GM12878 (cell line): ENCODE measurements around the gene CLNK. TPM values are rescaled to one million over a fixed set of nuclear protein-coding genes. Genes with fewer than 3 reads are reported as not detected.

Experiments used
- ATAC-seq: fragments of 200-7000 bp; cut with Tn5 transposase; 3 replicates; pipeline ENCODE4 v1.9.1; 2020; ENCODE audit warnings: mild to moderate bottlenecking, moderate library complexity
- BruUV-seq: library from RNA; stranded (reverse); fragments of 400-500 nt; replicated peaks from 2 replicates; lab custom pipeline; 2021; lab: Mats Ljungman, UMichigan
- CTCF ChIA-PET: fragments of 300-600 bp; sonication (Branson Sonifier 250); formaldehyde crosslinking; extraction: SDS; loops from one replicate; lab custom pipeline; 2021; ENCODE audit warnings: inconsistent platforms; lab: Yijun Ruan, JAX
- POLR2A ChIA-PET: fragments of 350-600 bp; formaldehyde crosslinking; extraction: SDS; loops from one replicate; lab custom pipeline; 2021; ENCODE audit warnings: inconsistent platforms; lab: Charles Lee
- RAD21 ChIA-PET: fragments of 300-600 bp; sonication (Branson Sonifier 250); formaldehyde crosslinking; loops from one replicate; lab custom pipeline; 2023; ENCODE audit warnings: antibody characterized with exemption; ENCODE audit not compliant: unreplicated experiment; lab: Charles Lee
- SMC1A ChIA-PET: fragments of 300-600 bp; sonication (Branson Sonifier 250); formaldehyde crosslinking; loops from one replicate; lab custom pipeline; 2023; ENCODE audit not compliant: unreplicated experiment, uncharacterized antibody; lab: Charles Lee
- DNase-seq: peaks from one replicate; pipeline ENCODE4 v3.0.0-alpha.2; 2011; ENCODE audit warnings: low read depth, low spot score
- FAIRE-seq: peaks from 3 replicates; lab custom pipeline; 2011; peaks lifted over from hg19 to GRCh38; lab: Jason Lieb, UNC
- H2AFZ ChIP-seq: 2 replicates; pipeline ENCODE4 v1.6.0; 2011; ENCODE audit warnings: low read depth, low read length, control low read depth; ENCODE audit not compliant: control insufficient read depth
- H3K27ac ChIP-seq: 2 replicates; pipeline ENCODE4 v1.5.1; 2011; ENCODE audit warnings: control low read depth; ENCODE audit not compliant: control insufficient read depth, insufficient read depth
- H3K27me3 ChIP-seq, 2 experiments: replicated peaks in 1 of 2; 2 replicates each; pipeline versions ENCODE4 v1.6.0 to v1.6.1; 2011; ENCODE audit warnings: low read length in 1 of 2; ENCODE audit not compliant: control insufficient read depth in 2 of 2, insufficient read depth in 2 of 2
- H3K36me3 ChIP-seq, 2 experiments: 2 replicates each; pipeline ENCODE4 v1.5.1; 2011; ENCODE audit warnings: low read length in 1 of 2; ENCODE audit not compliant: control insufficient read depth in 2 of 2, insufficient read depth in 2 of 2
- H3K4me1 ChIP-seq: 2 replicates; pipeline ENCODE4 v1.6.1; 2011; ENCODE audit warnings: mild to moderate bottlenecking, low read length, moderate library complexity, mixed read lengths; ENCODE audit not compliant: control insufficient read depth, insufficient read depth
- H3K4me2 ChIP-seq: 2 replicates; pipeline ENCODE4 v1.6.0; 2011; ENCODE audit warnings: control low read depth; ENCODE audit not compliant: control insufficient read depth, insufficient read depth
- H3K4me3 ChIP-seq: fragments of 200-600 bp; sonication (generic); 2 replicates; pipeline ENCODE4 v1.5.1; 2016
- H3K79me2 ChIP-seq: 2 replicates; pipeline ENCODE4 v1.6.0; 2011; ENCODE audit warnings: low read length; ENCODE audit not compliant: control insufficient read depth, insufficient read depth
- H3K9ac ChIP-seq: 2 replicates; pipeline ENCODE4 v1.8.0; 2011; ENCODE audit warnings: low read length, control low read depth, mixed read lengths; ENCODE audit not compliant: control insufficient read depth, insufficient read depth
- H3K9me3 ChIP-seq: replicated peaks from 3 replicates; pipeline ENCODE4 v1.5.1; 2011; ENCODE audit warnings: mild to moderate bottlenecking, low read length; ENCODE audit not compliant: control insufficient read depth, insufficient read depth
- H4K20me1 ChIP-seq: 2 replicates; pipeline ENCODE4 v1.6.0; 2011; ENCODE audit not compliant: control insufficient read depth, insufficient read depth
- CHD4 ChIP-seq: fragments of 200-600 bp; sonication (generic); IDR thresholded peaks from 2 replicates; pipeline ENCODE4 v1.6.1; 2016; ENCODE audit warnings: mild to moderate bottlenecking
- MYB ChIP-seq: fragments of 150-350 bp; IDR thresholded peaks from 2 replicates; pipeline ENCODE4 v1.6.1; 2014; ENCODE audit warnings: mild to moderate bottlenecking, low read depth, low read length, borderline replicate concordance
- RFX5 ChIP-seq: IDR thresholded peaks from 2 replicates; pipeline ENCODE4 v1.6.1; 2011; ENCODE audit warnings: low read depth, low read length, improper control_type of control experiment
- SIN3A ChIP-seq: IDR thresholded peaks from 2 replicates; pipeline ENCODE4 v1.6.1; 2012; ENCODE audit warnings: low read depth, low read length, improper control_type of control experiment
- SRF ChIP-seq, 2 experiments: IDR thresholded peaks; 2 replicates each; pipeline ENCODE4 v1.6.1; 2011; ENCODE audit warnings: low read depth in 2 of 2, low read length in 2 of 2, mild to moderate bottlenecking in 1 of 2, moderate library complexity in 1 of 2
- TBL1XR1 ChIP-seq: IDR thresholded peaks from 2 replicates; pipeline ENCODE4 v1.6.1; 2012; ENCODE audit warnings: low read depth, low read length, improper control_type of control experiment
- ZNF207 ChIP-seq: fragments of 450-650 bp; IDR thresholded peaks from 2 replicates; pipeline ENCODE4 v1.6.1; 2014; ENCODE audit warnings: antibody characterized with exemption, mild to moderate bottlenecking, borderline replicate concordance
- WGBS: methylation state at CpG from one replicate; pipeline ENCODE4 v1.1.6; 2016; ENCODE audit warnings: low lambda C conversion rate; ENCODE audit not compliant: insufficient replicate concordance, insufficient coverage; ENCODE audit errors: missing lambda C conversion rate; 5-methylcytosine and 5-hydroxymethylcytosine counted together
- in situ Hi-C: fragments of 300-500 bp; cut with MboI; formaldehyde crosslinking; loops from 9 replicates; pipeline ENCODE4 v1.14.3; 2018; ENCODE audit warnings: mixed read lengths
- intact Hi-C: fragments of 100-400 bp; cut with micrococcal nuclease; formaldehyde crosslinking; loops from one replicate; pipeline ENCODE4 v1.14.2; 2022; ENCODE audit not compliant: unreplicated experiment
- polyA plus RNA-seq, 11 experiments: library from polyadenylated mRNA; depleted of rRNA in 4 of 11; unstranded in 6 of 11; stranded (reverse) in 5 of 11; fragments of >200 nt; fragmentation: Nextera tagmentation in 4 of 11; fragmentation: Illumina TruSeq in 1 of 11; extraction: Ambion mirVana in 4 of 11; extraction: Trizol in 1 of 11; gene quantifications; 1 replicate in 1 of 11; 2 replicates in 10 of 11; pipeline versions ENCODE4 v1.2.1 to v1.2.3, GENCODE V29; 2011 to 2016; ENCODE audit warnings: inconsistent platforms in 2 of 11, missing spikeins in 2 of 11, low read depth in 1 of 11
- total RNA-seq, 4 experiments: library from RNA; depleted of rRNA in 3 of 4; stranded (reverse); fragments of >200 nt in 3 of 4; fragmentation: Illumina TruSeq in 1 of 4; extraction: Trizol in 1 of 4; gene quantifications; 2 replicates each; pipeline versions ENCODE4 v1.2.1 to v1.2.3, GENCODE V29; 2013 to 2021
- TF ChIP-seq, protein P1 (sequence below): fragments of 150-350 bp; IDR thresholded peaks from 2 replicates; pipeline ENCODE4 v1.6.1; 2016; ENCODE audit warnings: low read depth, low read length
- TF ChIP-seq, protein P2 (sequence below): fragments of 450-650 bp; IDR thresholded peaks from 2 replicates; pipeline ENCODE4 v1.6.1; 2018; ENCODE audit warnings: mild to moderate bottlenecking, low read depth, moderate library complexity; ENCODE audit not compliant: partially characterized antibody
- TF ChIP-seq, protein P3 (sequence below): fragments of 450-650 bp; IDR thresholded peaks from 2 replicates; pipeline ENCODE4 v1.6.1; 2017; ENCODE audit warnings: antibody characterized with exemption, mild to moderate bottlenecking, moderate library complexity

Gene CLNK
- total and polyA plus RNA-seq, 10 of the 15 experiments (the other 5 are each of a cell fraction or from before 2014, with no cell fraction given): 2.1 to 14.3 (median 2.7) TPM

- TF ChIP-seq ZNF207 (no peak), SIN3A (no peak)
- TF ChIP-seq, protein P1, sequence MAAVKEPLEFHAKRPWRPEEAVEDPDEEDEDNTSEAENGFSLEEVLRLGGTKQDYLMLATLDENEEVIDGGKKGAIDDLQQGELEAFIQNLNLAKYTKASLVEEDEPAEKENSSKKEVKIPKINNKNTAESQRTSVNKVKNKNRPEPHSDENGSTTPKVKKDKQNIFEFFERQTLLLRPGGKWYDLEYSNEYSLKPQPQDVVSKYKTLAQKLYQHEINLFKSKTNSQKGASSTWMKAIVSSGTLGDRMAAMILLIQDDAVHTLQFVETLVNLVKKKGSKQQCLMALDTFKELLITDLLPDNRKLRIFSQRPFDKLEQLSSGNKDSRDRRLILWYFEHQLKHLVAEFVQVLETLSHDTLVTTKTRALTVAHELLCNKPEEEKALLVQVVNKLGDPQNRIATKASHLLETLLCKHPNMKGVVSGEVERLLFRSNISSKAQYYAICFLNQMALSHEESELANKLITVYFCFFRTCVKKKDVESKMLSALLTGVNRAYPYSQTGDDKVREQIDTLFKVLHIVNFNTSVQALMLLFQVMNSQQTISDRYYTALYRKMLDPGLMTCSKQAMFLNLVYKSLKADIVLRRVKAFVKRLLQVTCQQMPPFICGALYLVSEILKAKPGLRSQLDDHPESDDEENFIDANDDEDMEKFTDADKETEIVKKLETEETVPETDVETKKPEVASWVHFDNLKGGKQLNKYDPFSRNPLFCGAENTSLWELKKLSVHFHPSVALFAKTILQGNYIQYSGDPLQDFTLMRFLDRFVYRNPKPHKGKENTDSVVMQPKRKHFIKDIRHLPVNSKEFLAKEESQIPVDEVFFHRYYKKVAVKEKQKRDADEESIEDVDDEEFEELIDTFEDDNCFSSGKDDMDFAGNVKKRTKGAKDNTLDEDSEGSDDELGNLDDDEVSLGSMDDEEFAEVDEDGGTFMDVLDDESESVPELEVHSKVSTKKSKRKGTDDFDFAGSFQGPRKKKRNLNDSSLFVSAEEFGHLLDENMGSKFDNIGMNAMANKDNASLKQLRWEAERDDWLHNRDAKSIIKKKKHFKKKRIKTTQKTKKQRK: no peak
Observed at GRCh38 chr4:10608501-10609219, 75.9 kb downstream of the CLNK start (continued).

GRCh38 chr4:10607206-10607605 is 77.4 kb downstream of the CLNK start:
- SMC1A ChIA-PET: interaction anchor here (1.2 kb wide), 1 partner anchor 19 kb away, joined by 3 read pairs; no protein-coding TSS in a partner anchor
- no peak overlapping the region for H3K9ac ChIP-seq
- no peaks in the 10 kb centered on the region for H3K4me1 ChIP-seq
- H3K4me3 ChIP-seq: no peak overlapping the region
- ATAC-seq (no peak), FAIRE-seq (no peak), DNase-seq (no peak)
- BruUV-seq: no TSS peak
- CTCF ChIA-PET: no interaction called here
- in situ Hi-C loops (no loop called here), intact Hi-C loops (no loop called here)
- no peak overlapping the region for H3K4me2 ChIP-seq
- no peak overlapping the region for H3K27ac ChIP-seq
- H3K27me3 ChIP-seq: no peaks in the 10 kb centered on the region
- H3K79me2 ChIP-seq: no peaks in the 10 kb centered on the region
- H2AFZ ChIP-seq: no peak overlapping the region
- no peaks in the 10 kb centered on the region for H4K20me1 ChIP-seq
- RAD21 ChIA-PET: no interaction called here
- 63% methylated on average over 3 of the region's 3 CpGs for WGBS
- POLR2A ChIA-PET: no interaction called here
- H3K9me3 ChIP-seq: no peaks in the 10 kb centered on the region
- no peaks in the 10 kb centered on the region for H3K36me3 ChIP-seq
- TF ChIP-seq CHD4 (no peak), RFX5 (no peak), TBL1XR1 (no peak), SRF (IDR thresholded peaks at IDR 0.05; ENCODE audit: low read depth in 2 of 2, low read length in 2 of 2) (no peak), MYB (no peak)
- TF ChIP-seq, protein P2, sequence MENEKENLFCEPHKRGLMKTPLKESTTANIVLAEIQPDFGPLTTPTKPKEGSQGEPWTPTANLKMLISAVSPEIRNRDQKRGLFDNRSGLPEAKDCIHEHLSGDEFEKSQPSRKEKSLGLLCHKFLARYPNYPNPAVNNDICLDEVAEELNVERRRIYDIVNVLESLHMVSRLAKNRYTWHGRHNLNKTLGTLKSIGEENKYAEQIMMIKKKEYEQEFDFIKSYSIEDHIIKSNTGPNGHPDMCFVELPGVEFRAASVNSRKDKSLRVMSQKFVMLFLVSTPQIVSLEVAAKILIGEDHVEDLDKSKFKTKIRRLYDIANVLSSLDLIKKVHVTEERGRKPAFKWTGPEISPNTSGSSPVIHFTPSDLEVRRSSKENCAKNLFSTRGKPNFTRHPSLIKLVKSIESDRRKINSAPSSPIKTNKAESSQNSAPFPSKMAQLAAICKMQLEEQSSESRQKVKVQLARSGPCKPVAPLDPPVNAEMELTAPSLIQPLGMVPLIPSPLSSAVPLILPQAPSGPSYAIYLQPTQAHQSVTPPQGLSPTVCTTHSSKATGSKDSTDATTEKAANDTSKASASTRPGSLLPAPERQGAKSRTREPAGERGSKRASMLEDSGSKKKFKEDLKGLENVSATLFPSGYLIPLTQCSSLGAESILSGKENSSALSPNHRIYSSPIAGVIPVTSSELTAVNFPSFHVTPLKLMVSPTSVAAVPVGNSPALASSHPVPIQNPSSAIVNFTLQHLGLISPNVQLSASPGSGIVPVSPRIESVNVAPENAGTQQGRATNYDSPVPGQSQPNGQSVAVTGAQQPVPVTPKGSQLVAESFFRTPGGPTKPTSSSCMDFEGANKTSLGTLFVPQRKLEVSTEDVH: no peak
- TF ChIP-seq, protein P3, sequence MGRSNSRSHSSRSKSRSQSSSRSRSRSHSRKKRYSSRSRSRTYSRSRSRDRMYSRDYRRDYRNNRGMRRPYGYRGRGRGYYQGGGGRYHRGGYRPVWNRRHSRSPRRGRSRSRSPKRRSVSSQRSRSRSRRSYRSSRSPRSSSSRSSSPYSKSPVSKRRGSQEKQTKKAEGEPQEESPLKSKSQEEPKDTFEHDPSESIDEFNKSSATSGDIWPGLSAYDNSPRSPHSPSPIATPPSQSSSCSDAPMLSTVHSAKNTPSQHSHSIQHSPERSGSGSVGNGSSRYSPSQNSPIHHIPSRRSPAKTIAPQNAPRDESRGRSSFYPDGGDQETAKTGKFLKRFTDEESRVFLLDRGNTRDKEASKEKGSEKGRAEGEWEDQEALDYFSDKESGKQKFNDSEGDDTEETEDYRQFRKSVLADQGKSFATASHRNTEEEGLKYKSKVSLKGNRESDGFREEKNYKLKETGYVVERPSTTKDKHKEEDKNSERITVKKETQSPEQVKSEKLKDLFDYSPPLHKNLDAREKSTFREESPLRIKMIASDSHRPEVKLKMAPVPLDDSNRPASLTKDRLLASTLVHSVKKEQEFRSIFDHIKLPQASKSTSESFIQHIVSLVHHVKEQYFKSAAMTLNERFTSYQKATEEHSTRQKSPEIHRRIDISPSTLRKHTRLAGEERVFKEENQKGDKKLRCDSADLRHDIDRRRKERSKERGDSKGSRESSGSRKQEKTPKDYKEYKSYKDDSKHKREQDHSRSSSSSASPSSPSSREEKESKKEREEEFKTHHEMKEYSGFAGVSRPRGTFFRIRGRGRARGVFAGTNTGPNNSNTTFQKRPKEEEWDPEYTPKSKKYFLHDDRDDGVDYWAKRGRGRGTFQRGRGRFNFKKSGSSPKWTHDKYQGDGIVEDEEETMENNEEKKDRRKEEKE: no peak
